ENCODE data around the gene CCDC106. TPM values are rescaled to one million over a fixed set of nuclear protein-coding genes. Genes with fewer than 3 reads are reported as not detected.

CCDC106 gene
- total RNA-seq, 2 donors from 2014 or later: 2.6 to 4.8 TPM

DNA sequence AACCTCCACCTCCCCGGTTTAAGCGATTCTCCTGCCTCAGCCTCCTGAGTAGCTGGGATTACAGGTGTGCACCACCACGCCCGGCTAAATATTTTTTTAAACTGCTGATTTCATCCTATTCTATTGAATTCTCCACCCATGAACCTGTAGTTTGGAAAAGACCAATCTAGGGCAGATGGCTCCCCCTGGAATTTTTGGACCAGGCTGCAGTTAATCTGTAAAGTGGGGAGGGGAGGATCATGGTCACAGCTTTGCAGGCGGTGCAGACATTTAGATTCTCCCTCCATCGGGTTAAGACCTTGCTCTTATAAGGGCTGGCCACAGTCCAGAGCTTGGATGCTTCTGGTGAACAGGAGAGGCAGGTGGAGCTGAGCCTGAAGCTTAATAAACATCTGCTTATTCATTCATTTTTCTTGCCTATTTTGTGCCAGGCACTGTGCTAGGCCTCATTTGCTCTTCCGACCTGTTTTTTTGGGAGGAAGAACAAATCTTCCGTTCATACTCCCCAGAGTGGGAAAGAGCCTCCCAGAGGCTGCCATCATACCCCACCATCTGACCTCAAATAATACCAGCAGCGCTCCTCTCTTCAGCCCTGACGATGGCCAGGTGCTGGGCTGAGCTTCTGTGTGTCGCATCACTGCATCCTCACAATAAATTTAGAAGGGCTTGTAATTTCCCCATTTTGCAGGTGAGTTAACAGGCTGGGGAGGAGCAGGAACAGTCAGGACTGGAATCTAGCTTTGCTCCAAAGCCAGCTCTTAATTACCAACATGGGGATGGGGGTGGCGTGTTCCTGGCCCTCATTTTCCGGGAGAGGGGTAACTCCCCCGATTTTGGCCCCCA lies 902 bp upstream of the CCDC106 start:
- peak overlapping the region; percentile 51 for H3K4me3 ChIP-seq
- peak overlapping the region; percentile 74 to 75 for H3K9ac ChIP-seq (ENCODE audit: low read depth in 2 of 2, low read length in 2 of 2)
- intact Hi-C loops (cut with DNase I): no loop called here
- DNase-seq: no peak
- TF ChIP-seq, protein P1, sequence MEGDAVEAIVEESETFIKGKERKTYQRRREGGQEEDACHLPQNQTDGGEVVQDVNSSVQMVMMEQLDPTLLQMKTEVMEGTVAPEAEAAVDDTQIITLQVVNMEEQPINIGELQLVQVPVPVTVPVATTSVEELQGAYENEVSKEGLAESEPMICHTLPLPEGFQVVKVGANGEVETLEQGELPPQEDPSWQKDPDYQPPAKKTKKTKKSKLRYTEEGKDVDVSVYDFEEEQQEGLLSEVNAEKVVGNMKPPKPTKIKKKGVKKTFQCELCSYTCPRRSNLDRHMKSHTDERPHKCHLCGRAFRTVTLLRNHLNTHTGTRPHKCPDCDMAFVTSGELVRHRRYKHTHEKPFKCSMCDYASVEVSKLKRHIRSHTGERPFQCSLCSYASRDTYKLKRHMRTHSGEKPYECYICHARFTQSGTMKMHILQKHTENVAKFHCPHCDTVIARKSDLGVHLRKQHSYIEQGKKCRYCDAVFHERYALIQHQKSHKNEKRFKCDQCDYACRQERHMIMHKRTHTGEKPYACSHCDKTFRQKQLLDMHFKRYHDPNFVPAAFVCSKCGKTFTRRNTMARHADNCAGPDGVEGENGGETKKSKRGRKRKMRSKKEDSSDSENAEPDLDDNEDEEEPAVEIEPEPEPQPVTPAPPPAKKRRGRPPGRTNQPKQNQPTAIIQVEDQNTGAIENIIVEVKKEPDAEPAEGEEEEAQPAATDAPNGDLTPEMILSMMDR (IDR thresholded peaks at IDR 0.05): no peak
- peaks cover 22% of the 10 kb centered on the region for H3K4me1 ChIP-seq
- no peaks in the 10 kb centered on the region for H3K9me3 ChIP-seq
- no peaks in the 10 kb centered on the region for H3K36me3 ChIP-seq
- peak overlapping the region; percentile 10 for H3K27ac ChIP-seq
- no peaks in the 10 kb centered on the region for H3K27me3 ChIP-seq

DNA sequence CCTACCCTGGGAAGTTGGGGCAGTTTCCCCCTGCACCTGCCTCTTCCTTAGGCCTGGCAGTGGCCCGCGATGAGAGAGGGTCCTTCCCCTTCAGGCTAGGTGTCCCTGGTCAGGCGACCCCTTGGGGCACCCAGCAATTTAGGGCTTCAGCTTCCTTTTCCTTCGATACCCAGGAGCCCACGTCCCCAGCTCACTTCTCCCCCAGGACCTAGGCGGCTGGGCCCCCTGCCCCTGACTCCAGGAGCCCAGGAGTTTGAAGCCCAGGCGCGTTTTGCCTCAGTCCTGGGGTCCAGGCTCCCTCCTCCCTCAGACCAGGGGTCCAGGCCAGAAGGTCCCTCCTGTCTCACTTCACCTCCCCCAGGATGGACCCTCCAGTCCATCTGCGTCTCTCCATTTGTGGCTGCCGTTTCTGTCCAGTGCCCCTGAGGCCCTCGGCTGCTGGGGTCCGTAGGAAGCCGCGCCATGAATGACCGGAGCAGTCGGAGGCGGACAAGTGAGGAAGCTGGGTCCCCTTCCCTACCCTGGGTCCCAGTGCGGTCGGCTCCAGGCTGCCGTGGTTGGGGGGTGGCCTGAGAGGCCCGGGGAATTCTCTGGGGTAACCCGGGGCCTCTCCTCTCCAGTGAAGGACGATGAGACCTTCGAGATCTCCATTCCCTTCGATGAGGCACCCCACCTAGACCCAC lies 714 bp downstream of the CCDC106 start:
- Histone ChIP-seq H3K36me3 (no peaks in the 10 kb centered on the region), H3K9me3 (no peaks in the 10 kb centered on the region), H3K4me3 (peak overlapping the region; percentile 51), H3K27ac (peak overlapping the region; percentile 10), H3K9ac (ENCODE audit: low read depth in 2 of 2, low read length in 2 of 2) (peak overlapping the region; percentile 74 to 75), H3K4me1 (peaks cover 13% of the 10 kb centered on the region), H3K27me3 (no peaks in the 10 kb centered on the region)
- TF ChIP-seq, protein P1 (IDR thresholded peaks at IDR 0.05): no peak
- intact Hi-C loops (cut with DNase I): no loop called here
- no peak for DNase-seq

GRCh38 chr19:55649268-55650125 lies 1.5 kb downstream of the CCDC106 start:
- intact Hi-C loops (cut with DNase I): no loop called here
- Histone ChIP-seq H3K36me3 (no peaks in the 10 kb centered on the region), H3K27ac (no peak overlapping the region), H3K4me3 (peak overlapping the region; percentile 51), H3K9me3 (no peaks in the 10 kb centered on the region), H3K27me3 (no peaks in the 10 kb centered on the region), H3K4me1 (peaks cover 8% of the 10 kb centered on the region), H3K9ac (ENCODE audit: low read depth in 2 of 2, low read length in 2 of 2) (peak overlapping the region in 1 of 2 donors; percentile 75)
- TF ChIP-seq, protein P1 (IDR thresholded peaks at IDR 0.05): no peak
- DNase-seq: no peak

DNA sequence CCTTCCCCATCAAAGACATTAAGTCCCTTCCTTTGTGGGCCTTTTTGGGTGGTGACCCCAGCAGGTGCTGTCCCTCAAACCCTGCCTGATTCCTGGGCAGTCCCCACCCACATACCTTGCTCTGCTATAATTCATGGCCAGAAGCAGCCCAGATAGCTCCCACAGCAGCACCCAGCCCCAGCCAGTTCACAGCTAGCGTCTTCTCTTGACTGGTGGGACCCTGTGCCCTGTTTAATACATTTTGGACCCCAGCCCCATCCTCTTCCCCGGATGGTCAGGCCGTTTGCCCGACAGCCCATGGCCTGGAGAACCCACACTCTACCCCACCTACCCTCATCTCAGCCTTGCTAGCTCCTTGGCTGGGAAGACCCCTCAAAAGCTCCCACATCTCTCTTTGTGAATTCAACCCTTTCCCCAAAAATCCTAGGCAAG lies 2.1 kb downstream of the CCDC106 start:
- intact Hi-C loops (cut with DNase I): no loop called here
- H3K27me3 ChIP-seq: no peaks in the 10 kb centered on the region
- H3K4me1 ChIP-seq: peaks cover 4% of the 10 kb centered on the region
- H3K9ac ChIP-seq (ENCODE audit: low read depth in 2 of 2, low read length in 2 of 2): no peak overlapping the region
- no peaks in the 10 kb centered on the region for H3K9me3 ChIP-seq
- TF ChIP-seq, protein P1 (IDR thresholded peaks at IDR 0.05): no peak
- DNase-seq: no peak
- no peak overlapping the region for H3K4me3 ChIP-seq
- no peaks in the 10 kb centered on the region for H3K36me3 ChIP-seq
- H3K27ac ChIP-seq: no peak overlapping the region

DNA sequence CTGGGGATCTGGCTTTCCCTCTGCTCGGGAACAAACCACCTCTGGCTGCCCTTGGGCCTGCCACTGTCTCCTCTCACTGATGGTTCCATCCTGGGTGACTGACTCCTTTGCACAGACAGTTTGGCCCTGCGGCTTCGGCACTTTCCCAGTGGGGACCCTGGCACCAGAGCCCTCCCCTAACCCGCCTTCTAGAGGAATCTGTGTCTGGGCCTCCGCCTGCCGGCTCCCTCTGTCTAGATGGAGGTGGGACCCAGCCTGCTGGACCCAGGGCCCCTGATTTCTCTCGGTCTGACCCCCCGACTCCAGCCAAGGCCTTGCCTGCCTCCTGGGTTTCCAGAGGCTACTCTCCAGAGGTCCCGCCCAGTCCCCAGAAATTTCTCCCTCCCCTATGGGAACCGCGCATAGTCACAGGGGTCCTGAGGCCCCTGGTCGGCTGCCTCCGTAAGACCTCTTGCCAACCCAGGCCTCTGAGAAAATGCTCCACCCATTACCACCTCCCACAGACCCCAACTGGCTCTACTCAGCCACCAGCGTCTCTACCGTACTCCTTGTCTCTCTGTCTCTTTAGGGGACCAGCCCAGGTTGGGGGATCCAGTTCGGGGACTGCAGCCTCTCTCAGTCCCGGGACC lies 2.7 kb downstream of the CCDC106 start:
- Histone ChIP-seq H3K27ac (no peak overlapping the region), H3K4me1 (peaks cover 4% of the 10 kb centered on the region), H3K4me3 (no peak overlapping the region), H3K27me3 (no peaks in the 10 kb centered on the region), H3K9ac (ENCODE audit: low read depth in 2 of 2, low read length in 2 of 2) (no peak overlapping the region), H3K36me3 (no peaks in the 10 kb centered on the region), H3K9me3 (no peaks in the 10 kb centered on the region)
- intact Hi-C loops (cut with DNase I): no loop called here
- no peak for DNase-seq
- TF ChIP-seq, protein P1 (IDR thresholded peaks at IDR 0.05): no peak
